GM12878 (cell line): ENCODE measurements around the gene SYNDIG1. TPM values are rescaled to one million over a fixed set of nuclear protein-coding genes. Genes with fewer than 3 reads are reported as not detected.

Experiments used
- ATAC-seq: fragments of 200-7000 bp; cut with Tn5 transposase; 3 replicates; pipeline ENCODE4 v1.9.1; 2020; ENCODE audit warnings: mild to moderate bottlenecking, moderate library complexity
- BruUV-seq: library from RNA; stranded (reverse); fragments of 400-500 nt; replicated peaks from 2 replicates; lab custom pipeline; 2021; lab: Mats Ljungman, UMichigan
- CTCF ChIA-PET: fragments of 300-600 bp; sonication (Branson Sonifier 250); formaldehyde crosslinking; extraction: SDS; loops from one replicate; lab custom pipeline; 2021; ENCODE audit warnings: inconsistent platforms; lab: Yijun Ruan, JAX
- POLR2A ChIA-PET: fragments of 350-600 bp; formaldehyde crosslinking; extraction: SDS; loops from one replicate; lab custom pipeline; 2021; ENCODE audit warnings: inconsistent platforms; lab: Charles Lee
- RAD21 ChIA-PET: fragments of 300-600 bp; sonication (Branson Sonifier 250); formaldehyde crosslinking; loops from one replicate; lab custom pipeline; 2023; ENCODE audit warnings: antibody characterized with exemption; ENCODE audit not compliant: unreplicated experiment; lab: Charles Lee
- SMC1A ChIA-PET: fragments of 300-600 bp; sonication (Branson Sonifier 250); formaldehyde crosslinking; loops from one replicate; lab custom pipeline; 2023; ENCODE audit not compliant: unreplicated experiment, uncharacterized antibody; lab: Charles Lee
- DNase-seq: peaks from one replicate; pipeline ENCODE4 v3.0.0-alpha.2; 2011; ENCODE audit warnings: low read depth, low spot score
- FAIRE-seq: peaks from 3 replicates; lab custom pipeline; 2011; peaks lifted over from hg19 to GRCh38; lab: Jason Lieb, UNC
- H2AFZ ChIP-seq: 2 replicates; pipeline ENCODE4 v1.6.0; 2011; ENCODE audit warnings: low read depth, low read length, control low read depth; ENCODE audit not compliant: control insufficient read depth
- H3K27ac ChIP-seq: 2 replicates; pipeline ENCODE4 v1.5.1; 2011; ENCODE audit warnings: control low read depth; ENCODE audit not compliant: control insufficient read depth, insufficient read depth
- H3K27me3 ChIP-seq, 2 experiments: replicated peaks in 1 of 2; 2 replicates each; pipeline versions ENCODE4 v1.6.0 to v1.6.1; 2011; ENCODE audit warnings: low read length in 1 of 2; ENCODE audit not compliant: control insufficient read depth in 2 of 2, insufficient read depth in 2 of 2
- H3K36me3 ChIP-seq, 2 experiments: 2 replicates each; pipeline ENCODE4 v1.5.1; 2011; ENCODE audit warnings: low read length in 1 of 2; ENCODE audit not compliant: control insufficient read depth in 2 of 2, insufficient read depth in 2 of 2
- H3K4me1 ChIP-seq: 2 replicates; pipeline ENCODE4 v1.6.1; 2011; ENCODE audit warnings: mild to moderate bottlenecking, low read length, moderate library complexity, mixed read lengths; ENCODE audit not compliant: control insufficient read depth, insufficient read depth
- H3K4me2 ChIP-seq: 2 replicates; pipeline ENCODE4 v1.6.0; 2011; ENCODE audit warnings: control low read depth; ENCODE audit not compliant: control insufficient read depth, insufficient read depth
- H3K4me3 ChIP-seq: fragments of 200-600 bp; sonication (generic); 2 replicates; pipeline ENCODE4 v1.5.1; 2016
- H3K79me2 ChIP-seq: 2 replicates; pipeline ENCODE4 v1.6.0; 2011; ENCODE audit warnings: low read length; ENCODE audit not compliant: control insufficient read depth, insufficient read depth
- H3K9ac ChIP-seq: 2 replicates; pipeline ENCODE4 v1.8.0; 2011; ENCODE audit warnings: low read length, control low read depth, mixed read lengths; ENCODE audit not compliant: control insufficient read depth, insufficient read depth
- H3K9me3 ChIP-seq: replicated peaks from 3 replicates; pipeline ENCODE4 v1.5.1; 2011; ENCODE audit warnings: mild to moderate bottlenecking, low read length; ENCODE audit not compliant: control insufficient read depth, insufficient read depth
- H4K20me1 ChIP-seq: 2 replicates; pipeline ENCODE4 v1.6.0; 2011; ENCODE audit not compliant: control insufficient read depth, insufficient read depth
- FOS ChIP-seq: IDR thresholded peaks from 3 replicates; pipeline ENCODE4 v1.6.1; 2011; ENCODE audit warnings: borderline replicate concordance; ENCODE audit not compliant: insufficient read length; ENCODE audit errors: extremely low read depth
- IRF3 ChIP-seq: fragments of 450-650 bp; IDR thresholded peaks from 2 replicates; pipeline ENCODE4 v1.6.1; 2014; ENCODE audit warnings: mild to moderate bottlenecking
- MYB ChIP-seq: fragments of 150-350 bp; IDR thresholded peaks from 2 replicates; pipeline ENCODE4 v1.6.1; 2014; ENCODE audit warnings: mild to moderate bottlenecking, low read depth, low read length, borderline replicate concordance
- RB1 ChIP-seq: fragments of 450-650 bp; formaldehyde crosslinking; IDR thresholded peaks from 2 replicates; pipeline ENCODE4 v1.6.1; 2017; ENCODE audit warnings: mild to moderate bottlenecking, borderline replicate concordance
- TAF1 ChIP-seq: IDR thresholded peaks from 2 replicates; pipeline ENCODE4 v1.6.1; 2011; ENCODE audit warnings: mild to moderate bottlenecking, low read depth, low read length, borderline replicate concordance
- TCF12 ChIP-seq: IDR thresholded peaks from 2 replicates; pipeline ENCODE4 v1.6.1; 2011; ENCODE audit warnings: low read depth, mild to moderate bottlenecking, low read length
- WGBS: methylation state at CpG from one replicate; pipeline ENCODE4 v1.1.6; 2016; ENCODE audit warnings: low lambda C conversion rate; ENCODE audit not compliant: insufficient replicate concordance, insufficient coverage; ENCODE audit errors: missing lambda C conversion rate; 5-methylcytosine and 5-hydroxymethylcytosine counted together
- in situ Hi-C: fragments of 300-500 bp; cut with MboI; formaldehyde crosslinking; loops from 9 replicates; pipeline ENCODE4 v1.14.3; 2018; ENCODE audit warnings: mixed read lengths
- intact Hi-C: fragments of 100-400 bp; cut with micrococcal nuclease; formaldehyde crosslinking; loops from one replicate; pipeline ENCODE4 v1.14.2; 2022; ENCODE audit not compliant: unreplicated experiment
- polyA plus RNA-seq, 11 experiments: library from polyadenylated mRNA; depleted of rRNA in 4 of 11; unstranded in 6 of 11; stranded (reverse) in 5 of 11; fragments of >200 nt; fragmentation: Nextera tagmentation in 4 of 11; fragmentation: Illumina TruSeq in 1 of 11; extraction: Ambion mirVana in 4 of 11; extraction: Trizol in 1 of 11; gene quantifications; 1 replicate in 1 of 11; 2 replicates in 10 of 11; pipeline versions ENCODE4 v1.2.1 to v1.2.3, GENCODE V29; 2011 to 2016; ENCODE audit warnings: inconsistent platforms in 2 of 11, missing spikeins in 2 of 11, low read depth in 1 of 11
- total RNA-seq, 4 experiments: library from RNA; depleted of rRNA in 3 of 4; stranded (reverse); fragments of >200 nt in 3 of 4; fragmentation: Illumina TruSeq in 1 of 4; extraction: Trizol in 1 of 4; gene quantifications; 2 replicates each; pipeline versions ENCODE4 v1.2.1 to v1.2.3, GENCODE V29; 2013 to 2021
- TF ChIP-seq, protein P1 (sequence below): fragments of 450-650 bp; formaldehyde crosslinking; IDR thresholded peaks from 2 replicates; pipeline ENCODE4 v1.5.0; 2022; ENCODE audit warnings: mild to moderate bottlenecking, missing genetic modification characterization

The SYNDIG1 gene
- total and polyA plus RNA-seq, 10 of the 15 experiments (the other 5 are each of a cell fraction or from before 2014, with no cell fraction given): not detected

DNA sequence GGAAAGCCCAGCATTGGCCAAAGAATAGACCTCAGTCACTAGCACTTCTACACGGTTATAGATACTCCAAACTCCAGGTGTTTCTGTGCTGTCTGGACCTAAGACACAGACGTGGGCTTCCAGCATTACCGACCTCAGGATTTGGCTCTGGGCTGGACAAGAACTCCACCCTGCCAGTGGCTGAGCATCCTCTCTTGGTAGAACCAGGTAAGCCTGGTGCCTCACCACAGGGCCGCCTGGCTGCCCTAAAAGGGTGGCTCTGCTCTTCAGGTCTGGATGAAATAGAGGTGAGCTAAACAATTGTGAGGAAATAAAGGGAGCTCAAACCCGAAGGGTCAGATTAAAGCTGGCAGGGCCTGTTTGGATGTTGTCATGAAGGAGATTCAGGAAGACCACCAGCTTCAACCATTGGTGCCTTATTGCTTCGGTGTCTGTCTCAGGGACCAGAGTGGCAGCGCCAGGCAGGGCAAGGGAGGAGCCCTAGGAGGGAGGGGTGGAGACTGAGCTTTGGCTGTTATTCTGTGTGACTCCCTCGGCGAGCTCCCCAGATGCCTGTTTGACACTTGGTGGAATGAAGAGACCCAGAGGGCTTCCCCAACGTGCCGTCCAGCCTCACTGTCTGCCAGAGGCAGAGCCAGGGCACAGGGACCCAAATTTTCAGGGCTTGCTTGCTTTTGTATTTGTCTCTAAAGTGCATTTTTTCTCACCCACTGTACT lies 8.6 kb downstream of the SYNDIG1 start:
- WGBS: 11% methylated on average over 11 of the region's 11 CpGs
- Histone ChIP-seq H3K9ac (no peak overlapping the region), H3K27ac (no peak overlapping the region), H2AFZ (no peak overlapping the region), H4K20me1 (no peaks in the 10 kb centered on the region), H3K36me3 (no peaks in the 10 kb centered on the region), H3K79me2 (no peaks in the 10 kb centered on the region), H3K9me3 (no peaks in the 10 kb centered on the region), H3K4me1 (no peaks in the 10 kb centered on the region), H3K27me3 (peaks cover 0 to 2% of the 10 kb centered on the region in 2 experiments; a peak in 2 of 4 replicates), H3K4me3 (no peak overlapping the region), H3K4me2 (no peak overlapping the region)
- CTCF ChIA-PET: no interaction called here
- FAIRE-seq: no peak
- TF ChIP-seq, protein P1, sequence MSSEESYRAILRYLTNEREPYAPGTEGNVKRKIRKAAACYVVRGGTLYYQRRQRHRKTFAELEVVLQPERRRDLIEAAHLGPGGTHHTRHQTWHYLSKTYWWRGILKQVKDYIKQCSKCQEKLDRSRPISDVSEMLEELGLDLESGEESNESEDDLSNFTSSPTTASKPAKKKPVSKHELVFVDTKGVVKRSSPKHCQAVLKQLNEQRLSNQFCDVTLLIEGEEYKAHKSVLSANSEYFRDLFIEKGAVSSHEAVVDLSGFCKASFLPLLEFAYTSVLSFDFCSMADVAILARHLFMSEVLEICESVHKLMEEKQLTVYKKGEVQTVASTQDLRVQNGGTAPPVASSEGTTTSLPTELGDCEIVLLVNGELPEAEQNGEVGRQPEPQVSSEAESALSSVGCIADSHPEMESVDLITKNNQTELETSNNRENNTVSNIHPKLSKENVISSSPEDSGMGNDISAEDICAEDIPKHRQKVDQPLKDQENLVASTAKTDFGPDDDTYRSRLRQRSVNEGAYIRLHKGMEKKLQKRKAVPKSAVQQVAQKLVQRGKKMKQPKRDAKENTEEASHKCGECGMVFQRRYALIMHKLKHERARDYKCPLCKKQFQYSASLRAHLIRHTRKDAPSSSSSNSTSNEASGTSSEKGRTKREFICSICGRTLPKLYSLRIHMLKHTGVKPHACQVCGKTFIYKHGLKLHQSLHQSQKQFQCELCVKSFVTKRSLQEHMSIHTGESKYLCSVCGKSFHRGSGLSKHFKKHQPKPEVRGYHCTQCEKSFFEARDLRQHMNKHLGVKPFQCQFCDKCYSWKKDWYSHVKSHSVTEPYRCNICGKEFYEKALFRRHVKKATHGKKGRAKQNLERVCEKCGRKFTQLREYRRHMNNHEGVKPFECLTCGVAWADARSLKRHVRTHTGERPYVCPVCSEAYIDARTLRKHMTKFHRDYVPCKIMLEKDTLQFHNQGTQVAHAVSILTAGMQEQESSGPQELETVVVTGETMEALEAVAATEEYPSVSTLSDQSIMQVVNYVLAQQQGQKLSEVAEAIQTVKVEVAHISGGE: no peak
- TF ChIP-seq FOS: no peak
- no peak for TF ChIP-seq MYB
- no peak for TF ChIP-seq TCF12
- TF ChIP-seq TAF1: no peak
- TF ChIP-seq IRF3: no peak
- no peak for TF ChIP-seq RB1
- BruUV-seq: no TSS peak
- RAD21 ChIA-PET: no interaction called here
- SMC1A ChIA-PET: no interaction called here
- in situ Hi-C loops (no loop called here), intact Hi-C loops (no loop called here)
- POLR2A ChIA-PET: interaction anchor here (0.7 kb wide), 1 partner anchor 38 kb away, joined by 4 read pairs; no protein-coding TSS in a partner anchor
- no peak for DNase-seq
- ATAC-seq: no peak
